Left renal cortex interstitium (tissue), 4 donors: Measurements from ENCODE around the gene CDRT4. TPM values are rescaled to one million over a fixed set of nuclear protein-coding genes. Genes with fewer than 3 reads are reported as not detected.
"Not testable (repeated sequence)": the region's sequence is repeated elsewhere in the genome, so short reads cannot be mapped to it uniquely, and the experiment has no call there.

Experiments used
- DNase-seq, 4 donors: peaks; one replicate each; pipeline ENCODE4 v3.0.0-alpha.2; 2013; ENCODE audit warnings: low read depth in 4 of 4, low spot score in 2 of 4, missing footprints in 1 of 4
- polyA plus RNA-seq, 4 donors: library from polyadenylated mRNA; unstranded; fragments of 120-200 nt; gene quantifications; one replicate each; pipeline ENCODE4 v1.2.1, GENCODE V29; 2013; ENCODE audit not compliant: insufficient read length in 4 of 4

The CDRT4 gene
- polyA plus RNA-seq = 10 to 100 TPM in 2 of 4 donors, 1 to 10 TPM in 2; 1.9 to 19.3 (median 6.2) TPM

- no peak for DNase-seq
Observed at GRCh38 chr17:15467592-15467991, at the start of gene CDRT4. CDRT4 (minus strand) TSS chr17:15467621; CDS start chr17:15440238, 27,383 bp downstream.

- no peak for DNase-seq
Observed at GRCh38 chr17:15516150-15516549, 48.7 kb upstream of the CDRT4 start.

- no peak for DNase-seq
Observed at GRCh38 chr17:15514469-15514868, 47.0 kb upstream of the CDRT4 start.

- no peak for DNase-seq
Observed at GRCh38 chr17:15513856-15514459, 46.5 kb upstream of the CDRT4 start.

GRCh38 chr17:15513058-15513791 is 45.8 kb upstream of the CDRT4 start:
- DNase-seq = no peak

- DNase-seq = no peak
Observed at GRCh38 chr17:15512071-15512709, 44.8 kb upstream of the CDRT4 start.

- DNase-seq = no peak
Observed at GRCh38 chr17:15511142-15511541, 43.7 kb upstream of the CDRT4 start.

- no peak for DNase-seq
Observed at GRCh38 chr17:15510361-15510760, 42.9 kb upstream of the CDRT4 start.

GRCh38 chr17:15509095-15509494 is 41.7 kb upstream of the CDRT4 start:
- DNase-seq = no peak

- no peak for DNase-seq
Observed at GRCh38 chr17:15508466-15508865, 41.0 kb upstream of the CDRT4 start.

- DNase-seq = no peak
Observed at GRCh38 chr17:15507896-15508295, 40.5 kb upstream of the CDRT4 start.

GRCh38 chr17:15507001-15507400 is 39.6 kb upstream of the CDRT4 start:
- DNase-seq = no peak

GRCh38 chr17:15505708-15506107 is 38.3 kb upstream of the CDRT4 start:
- not testable (repeated sequence) for DNase-seq

GRCh38 chr17:15503731-15504130 is 36.3 kb upstream of the CDRT4 start:
- no peak for DNase-seq

GRCh38 chr17:15502369-15503112 is 35.1 kb upstream of the CDRT4 start:
- peak; percentile 60 to 80 (median 74) for DNase-seq

GRCh38 chr17:15501793-15502192 is 34.4 kb upstream of the CDRT4 start:
- DNase-seq = no peak

- no peak for DNase-seq
Observed at GRCh38 chr17:15501282-15501681, 33.9 kb upstream of the CDRT4 start.

- DNase-seq = no peak
Observed at GRCh38 chr17:15498107-15498506, 30.7 kb upstream of the CDRT4 start.

- DNase-seq = no peak
Observed at GRCh38 chr17:15496735-15497670, 29.6 kb upstream of the CDRT4 start.

- DNase-seq = no peak
Observed at GRCh38 chr17:15494821-15495220, 27.4 kb upstream of the CDRT4 start.
